ENCODE data around the gene NAT9. TPM values are rescaled to one million over a fixed set of nuclear protein-coding genes. Genes with fewer than 3 reads are reported as not detected.
A peak's percentile ranks its signal among the peaks of the same experiment; 100 is the strongest.

Gene NAT9
- total and polyA plus RNA-seq, 2 donors (not counting 3 experiments of a cell fraction or from before 2014, with no cell fraction given): 39.3 to 44.8 TPM

DNA sequence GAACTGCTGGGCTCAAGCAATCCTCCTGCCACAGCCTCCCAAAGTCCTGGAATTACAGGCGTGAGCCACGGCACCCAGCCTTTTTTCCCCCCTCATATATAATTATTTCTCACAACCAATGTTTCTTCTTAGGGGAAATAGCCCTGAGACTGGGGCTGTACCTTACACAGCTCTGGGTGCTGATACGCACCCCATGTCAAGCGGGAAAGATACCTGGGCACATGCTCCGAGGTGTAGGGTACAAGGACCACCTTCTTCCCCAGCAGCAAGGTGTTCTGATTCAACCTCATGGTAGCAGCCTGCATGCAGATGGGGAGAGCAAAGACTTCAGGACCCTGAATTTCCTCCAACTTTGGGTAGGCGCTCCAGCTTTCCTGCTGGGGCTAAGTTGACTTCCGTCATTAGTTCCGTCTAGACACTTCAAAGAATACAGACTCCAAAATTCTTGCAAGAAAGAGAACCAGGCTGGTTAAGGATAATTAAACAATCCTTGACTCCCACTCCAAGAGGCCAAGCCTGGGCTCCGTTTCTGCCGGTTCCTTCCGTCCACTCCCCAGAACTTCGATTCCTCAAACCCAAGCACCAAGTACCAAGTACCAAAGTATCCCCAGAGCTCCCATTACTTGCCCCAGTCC lies 619 bp downstream of the NAT9 start:
- Histone ChIP-seq H3K36me3 (ENCODE audit: control insufficient read depth in 2 of 2, extremely low read depth in 1 of 2, insufficient read depth in 2 of 2, low read length in 2 of 2) (peaks cover 3 to 27% of the 10 kb centered on the region in 2 experiments), H3K27me3 (ENCODE audit: control insufficient read depth in 2 of 2, insufficient read depth in 2 of 2, low read length in 2 of 2) (no peaks in the 10 kb centered on the region), H3K4me2 (ENCODE audit: insufficient read depth, low read length) (peak overlapping the region; percentile 71), H3K4me1 (ENCODE audit: control insufficient read depth, extremely low read depth, insufficient read depth, low read length) (peaks cover 7% of the 10 kb centered on the region), H3K79me2 (ENCODE audit: control insufficient read depth, insufficient read depth, low read length) (peaks cover 21% of the 10 kb centered on the region), H3K4me3 (replicated peaks in 1 of 3; ENCODE audit: insufficient read depth in 1 of 3, low read depth in 1 of 3, low read length in 3 of 3) (peak overlapping the region; percentile 49 to 85 (median 56)), H4K20me1 (replicated peaks; ENCODE audit: control insufficient read depth, extremely low read depth, insufficient read depth, low read length) (no peaks in the 10 kb centered on the region), H3K9me1 (replicated peaks; ENCODE audit: control insufficient read depth, extremely low read depth, insufficient read depth, low read length) (no peaks in the 10 kb centered on the region), H3K27ac (ENCODE audit: insufficient read depth, low read depth, low read length) (peak overlapping the region; percentile 65), H2AFZ (ENCODE audit: low read depth, low read length) (peak overlapping the region; percentile 45), H3K9me3 (replicated peaks; ENCODE audit: control insufficient read depth, insufficient read depth, low read length) (no peaks in the 10 kb centered on the region), H3K9ac (replicated peaks; ENCODE audit: extremely low read depth, insufficient read depth, low read length) (peak overlapping the region; percentile 70)
- FAIRE-seq (peak; percentile 43), DNase-seq (ENCODE audit: low read depth, low spot score) (no peak)
- dilution Hi-C loops (cut with MboI; ENCODE audit: extremely low pct_ligation_motif_present, low sequenced_read_pairs) (no loop called here), intact Hi-C loops (cut with micrococcal nuclease) (loop anchor here (1.0 to 5.0 kb wide), 2 partner anchors 27 to 97 kb away; partner anchors contain the start of genes FDXR and NHERF1)
- CTCF ChIA-PET: interaction anchor here (4.3 to 5.5 kb wide), 2 partner anchors 30 to 85 kb away, joined by 29 to 30 read pairs; partner anchors contain the start of gene GRIN2C
- POLR2A ChIA-PET: interaction anchor here (0.7 to 1.5 kb wide), 2 partner anchors 22 to 30 kb away, joined by 4 to 10 read pairs; no protein-coding TSS in a partner anchor
- BruUV-seq (replicated peaks): TSS peak; percentile 76
- TF ChIP-seq POLR2A (IDR thresholded peaks at IDR 0.05; ENCODE audit: low read depth, low read length) (no peak), JUN (IDR thresholded peaks at IDR 0.05; ENCODE audit: borderline replicate concordance, insufficient read depth, insufficient read length, low read depth) (no peak), MYC (IDR thresholded peaks at IDR 0.05; ENCODE audit: low read depth, low read length) (no peak), POLR2AphosphoS5 (IDR thresholded peaks at IDR 0.05; ENCODE audit: insufficient read depth, low read depth, low read length) (no peak), EZH2 (IDR thresholded peaks at IDR 0.05; ENCODE audit: borderline replicate concordance, low read depth, low read length, severe bottlenecking) (no peak), GATA2 (IDR thresholded peaks at IDR 0.05; ENCODE audit: insufficient read depth, insufficient read length, low read depth, low read length) (no peak), FOS (IDR thresholded peaks at IDR 0.05; ENCODE audit: borderline replicate concordance, insufficient read depth, low read length) (no peak)
- TF ChIP-seq, protein P1, sequence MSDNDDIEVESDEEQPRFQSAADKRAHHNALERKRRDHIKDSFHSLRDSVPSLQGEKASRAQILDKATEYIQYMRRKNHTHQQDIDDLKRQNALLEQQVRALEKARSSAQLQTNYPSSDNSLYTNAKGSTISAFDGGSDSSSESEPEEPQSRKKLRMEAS (IDR thresholded peaks at IDR 0.05; ENCODE audit: insufficient read depth, insufficient read length): no peak
- TF ChIP-seq, protein P2, sequence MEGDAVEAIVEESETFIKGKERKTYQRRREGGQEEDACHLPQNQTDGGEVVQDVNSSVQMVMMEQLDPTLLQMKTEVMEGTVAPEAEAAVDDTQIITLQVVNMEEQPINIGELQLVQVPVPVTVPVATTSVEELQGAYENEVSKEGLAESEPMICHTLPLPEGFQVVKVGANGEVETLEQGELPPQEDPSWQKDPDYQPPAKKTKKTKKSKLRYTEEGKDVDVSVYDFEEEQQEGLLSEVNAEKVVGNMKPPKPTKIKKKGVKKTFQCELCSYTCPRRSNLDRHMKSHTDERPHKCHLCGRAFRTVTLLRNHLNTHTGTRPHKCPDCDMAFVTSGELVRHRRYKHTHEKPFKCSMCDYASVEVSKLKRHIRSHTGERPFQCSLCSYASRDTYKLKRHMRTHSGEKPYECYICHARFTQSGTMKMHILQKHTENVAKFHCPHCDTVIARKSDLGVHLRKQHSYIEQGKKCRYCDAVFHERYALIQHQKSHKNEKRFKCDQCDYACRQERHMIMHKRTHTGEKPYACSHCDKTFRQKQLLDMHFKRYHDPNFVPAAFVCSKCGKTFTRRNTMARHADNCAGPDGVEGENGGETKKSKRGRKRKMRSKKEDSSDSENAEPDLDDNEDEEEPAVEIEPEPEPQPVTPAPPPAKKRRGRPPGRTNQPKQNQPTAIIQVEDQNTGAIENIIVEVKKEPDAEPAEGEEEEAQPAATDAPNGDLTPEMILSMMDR (IDR thresholded peaks at IDR 0.05; ENCODE audit: extremely low read depth in 1 of 2, insufficient read depth in 1 of 2, low read depth in 1 of 2, low read length in 2 of 2): no peak

Measured in endothelial cell of umbilical vein (primary cell).